HG03045 (cell line): Measurements from ENCODE around the gene ENDOV.

Source experiments
- ATAC-seq: cut with Tn5 transposase; IDR thresholded peaks from one replicate; pipeline ENCODE4 v1.9.1; 2021; ENCODE audit warnings: mild to moderate bottlenecking, moderate library complexity; ENCODE audit not compliant: unreplicated experiment

Gene ENDOV

DNA sequence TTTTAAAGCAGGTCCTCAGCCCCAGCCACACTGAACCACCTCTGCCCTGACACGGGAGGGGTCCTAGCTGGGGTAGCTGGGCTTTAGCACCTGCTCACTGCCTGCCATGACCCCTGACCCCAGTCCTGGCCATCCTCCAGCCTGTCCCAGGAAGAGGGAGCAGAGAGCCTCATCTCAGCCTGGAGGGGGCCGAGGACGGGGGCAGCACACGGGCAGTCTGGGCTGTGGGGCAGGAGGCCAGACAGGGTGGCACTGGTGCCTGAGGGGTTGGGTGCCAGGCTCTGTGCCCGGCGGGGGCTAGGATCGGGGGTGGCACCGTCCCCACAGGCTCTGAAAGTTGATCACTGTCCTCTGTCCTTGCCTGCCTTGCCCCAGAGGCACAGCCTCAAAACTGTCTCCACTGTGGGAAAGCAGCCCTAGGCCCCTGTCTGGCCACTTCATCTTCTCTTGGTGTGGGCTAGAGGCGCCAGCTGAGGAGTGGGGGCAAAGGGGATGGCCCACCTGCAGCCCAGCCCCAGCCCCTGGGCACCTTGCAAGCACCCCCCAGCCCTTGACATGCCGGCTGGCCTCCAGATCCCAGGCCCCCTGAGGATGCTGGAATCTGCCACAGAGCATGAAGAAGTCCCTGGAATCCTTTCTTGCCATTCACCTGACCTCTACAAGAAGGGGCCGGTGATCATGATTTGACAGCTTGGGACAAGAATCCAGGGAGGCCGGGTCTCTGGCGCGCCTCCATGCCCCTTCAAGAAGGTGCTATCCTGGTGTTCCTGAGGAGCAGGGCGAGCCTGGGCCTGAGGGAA lies 15.7 kb downstream of the ENDOV start:
- ATAC-seq: no peak

DNA sequence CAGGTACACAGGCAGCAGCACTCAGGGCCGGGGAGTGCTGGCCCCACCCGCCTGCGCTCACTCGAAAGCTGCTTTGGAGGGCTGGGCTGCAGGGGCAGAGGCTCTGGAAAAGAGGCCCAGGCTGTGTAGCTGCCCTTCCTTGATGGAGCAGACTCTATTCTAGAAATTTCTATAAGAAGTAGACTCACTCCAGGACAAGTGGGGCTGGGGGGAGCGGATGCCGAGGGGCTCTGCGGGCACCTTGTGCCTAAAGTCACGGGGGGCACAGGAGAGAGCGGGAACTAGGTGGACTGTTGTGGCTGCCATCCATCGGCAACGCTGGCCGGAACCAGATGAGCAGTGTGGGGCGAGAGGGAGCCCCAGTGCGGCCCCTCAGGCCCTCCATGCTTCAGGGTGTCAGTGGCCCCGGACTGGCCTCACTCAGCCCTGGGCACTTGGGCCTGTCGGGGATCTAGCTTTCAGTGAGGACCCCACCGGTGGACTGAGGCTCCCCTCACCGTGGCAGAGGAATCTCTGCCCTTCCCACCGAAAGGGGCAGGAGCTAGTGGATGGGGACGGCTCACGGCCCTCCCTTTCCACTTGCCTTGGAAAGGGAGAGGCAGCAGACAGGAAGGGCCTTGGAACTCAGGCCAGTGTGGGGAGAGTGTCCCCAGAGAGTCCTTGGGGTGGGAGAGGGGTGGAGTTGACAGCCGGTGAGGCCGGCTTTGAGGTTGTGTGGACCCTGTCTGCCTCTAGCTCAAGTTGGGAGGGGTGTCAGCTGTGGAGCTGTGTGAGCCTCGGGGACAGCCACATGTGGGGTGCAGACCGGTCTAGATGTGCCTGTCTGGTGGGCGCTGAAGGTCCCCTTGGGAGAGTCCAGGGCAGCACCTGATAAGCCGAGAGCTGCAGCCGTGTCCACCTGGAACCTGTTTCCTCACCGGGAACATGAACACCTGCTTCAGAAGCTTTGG lies 16.6 kb downstream of the ENDOV start:
- no peak for ATAC-seq

DNA sequence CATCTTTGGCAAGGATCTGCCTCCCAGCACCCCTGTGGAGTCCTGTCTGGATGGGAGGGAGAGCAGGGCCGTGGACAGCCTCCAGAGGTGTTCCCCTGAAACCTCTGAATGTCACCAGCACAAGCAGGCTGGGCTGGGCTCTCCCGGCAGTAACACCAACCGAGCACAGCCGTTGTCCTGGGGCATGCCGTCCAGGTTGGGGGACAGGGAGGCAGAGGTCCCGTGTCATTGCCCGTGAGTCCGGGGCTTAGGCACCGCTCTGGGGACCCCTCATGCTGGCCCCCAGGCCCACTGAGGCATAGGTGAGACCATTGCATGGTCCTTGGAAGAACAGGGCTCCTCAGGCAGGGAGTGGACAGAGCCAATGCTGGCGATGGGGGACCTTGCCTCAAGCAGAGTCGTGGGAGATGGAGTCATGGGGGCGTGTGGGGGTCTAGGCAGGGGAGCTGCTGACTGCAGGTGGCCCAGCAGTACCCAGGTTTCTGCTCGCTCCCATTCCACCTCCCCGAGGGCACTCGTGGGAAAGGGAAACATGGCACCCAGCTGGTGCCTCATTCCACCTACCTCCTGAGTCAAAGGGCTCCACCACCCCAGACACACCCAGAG lies 17.5 kb downstream of the ENDOV start:
- ATAC-seq: no peak

DNA sequence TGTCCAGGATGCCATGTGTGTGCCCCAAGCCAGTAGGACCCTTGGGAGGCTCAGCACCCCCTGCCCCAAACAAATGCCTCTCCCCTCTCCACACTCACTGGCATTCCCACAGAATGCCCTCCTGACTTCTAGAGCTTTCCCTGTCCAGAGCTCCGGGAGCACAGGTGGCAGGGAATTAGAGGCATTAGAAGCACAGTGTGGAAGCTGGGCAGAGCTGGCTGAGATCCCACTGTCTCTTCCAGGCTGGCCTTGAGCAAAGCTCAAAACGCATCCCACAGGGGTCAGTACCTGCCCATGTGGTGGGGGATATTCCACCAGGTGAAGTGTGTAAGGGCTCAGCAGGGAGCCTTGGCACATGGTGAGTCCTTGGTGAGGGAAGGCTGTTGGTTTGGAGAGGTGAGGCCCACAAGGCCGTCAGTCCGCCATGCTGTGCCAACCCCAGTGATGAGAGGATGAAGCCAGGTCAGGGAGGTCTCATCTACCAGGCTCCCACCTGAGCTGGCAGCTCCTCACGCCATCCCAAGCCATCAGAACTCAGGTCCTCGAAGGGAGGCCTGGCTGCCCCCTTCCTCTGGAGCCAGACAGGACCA lies 18.1 kb downstream of the ENDOV start:
- no peak for ATAC-seq

DNA sequence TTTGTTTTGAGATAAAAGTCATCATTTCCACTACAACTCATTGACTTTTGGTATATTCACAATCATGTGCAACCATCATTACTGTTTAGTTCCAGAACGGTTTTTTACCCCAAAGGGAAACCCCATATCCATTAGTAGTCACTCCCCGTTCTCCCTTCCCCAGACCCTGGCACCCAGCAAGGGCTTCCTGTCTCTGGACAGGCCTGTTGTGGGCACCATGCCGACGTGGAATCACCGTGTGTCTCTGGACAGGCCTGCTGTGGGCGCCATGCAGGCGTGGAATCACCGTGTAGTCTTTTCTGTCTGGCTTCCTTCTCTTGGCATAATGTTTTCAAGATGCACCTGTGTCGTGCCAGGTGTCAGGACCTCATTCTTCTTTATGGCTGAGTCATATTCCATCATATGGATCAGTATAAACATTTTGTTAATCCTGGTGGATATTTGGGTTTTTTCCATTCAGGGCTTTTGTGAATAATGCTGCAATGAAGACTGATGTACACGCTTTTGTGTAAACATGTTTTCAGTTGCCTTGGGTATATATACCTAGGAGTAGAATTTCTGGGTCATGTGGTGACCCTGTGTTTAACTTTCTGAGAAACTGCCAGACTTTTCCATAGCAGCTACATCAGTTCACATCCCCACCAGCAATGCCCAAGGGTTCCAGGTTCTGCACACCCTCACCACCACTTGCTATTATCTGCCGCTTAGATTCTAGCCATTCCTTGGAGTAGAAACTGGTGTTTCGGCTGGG lies 19.1 kb downstream of the ENDOV start:
- ATAC-seq: no peak

DNA sequence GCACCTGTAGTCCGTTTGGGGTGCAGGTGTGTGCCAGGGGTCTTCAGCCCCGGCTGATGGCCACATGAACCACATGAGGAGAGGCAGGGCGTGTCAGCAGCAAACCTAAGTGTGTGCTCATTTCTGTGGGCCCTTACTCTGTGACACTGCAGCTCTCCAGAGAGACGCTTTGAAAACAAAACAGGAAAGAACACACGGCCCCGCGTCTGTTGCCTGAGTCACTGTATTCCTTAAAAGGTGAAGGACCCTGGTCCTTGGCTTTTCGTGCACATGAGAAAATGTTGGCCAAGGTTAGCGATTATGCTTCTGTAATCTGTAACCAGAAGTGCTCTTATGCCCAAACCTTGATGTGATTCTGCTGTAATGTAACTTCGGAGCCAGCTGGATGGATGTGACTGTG lies 22.6 kb downstream of the ENDOV start:
- ATAC-seq: no peak

DNA sequence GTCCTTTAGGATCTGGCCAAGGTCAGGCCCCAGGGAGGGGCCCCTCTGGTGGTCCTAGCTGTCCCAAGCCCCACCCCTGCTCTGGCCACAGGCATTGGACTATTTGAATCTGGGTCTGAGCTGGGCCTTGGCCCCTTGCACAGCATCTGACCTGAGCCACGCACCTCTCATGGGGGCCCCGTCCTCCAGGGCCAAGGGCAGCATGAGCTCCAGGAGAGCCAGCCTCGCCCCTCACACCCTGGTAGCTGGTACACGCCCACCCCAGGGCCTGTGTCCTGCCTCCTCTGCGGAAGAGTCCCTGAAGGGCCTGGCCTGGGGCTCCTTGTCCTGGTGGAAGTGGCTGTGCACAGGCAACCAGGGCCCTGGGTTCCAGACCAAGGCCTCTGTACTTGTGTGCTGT lies 23.8 kb downstream of the ENDOV start:
- ATAC-seq: no peak

DNA sequence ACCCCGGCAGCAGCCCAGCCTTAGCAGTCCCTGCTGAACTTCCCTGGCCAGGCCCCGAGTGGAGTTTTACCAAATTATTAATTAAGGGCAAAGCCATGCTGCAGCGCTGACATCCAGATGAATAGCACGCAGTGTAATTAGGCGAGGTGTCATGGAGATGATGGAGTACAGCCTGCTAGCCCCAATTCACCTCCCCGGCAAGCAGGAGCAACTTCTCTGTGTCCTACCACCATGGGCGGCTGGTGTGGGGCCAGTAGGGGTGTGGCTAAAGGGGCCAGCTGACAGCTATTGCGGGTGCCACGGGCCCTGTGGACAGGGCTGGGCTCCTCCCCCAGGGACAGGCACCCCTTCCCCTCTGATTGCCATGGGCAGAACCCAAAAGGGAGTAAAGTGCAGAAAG lies 24.5 kb downstream of the ENDOV start:
- no peak for ATAC-seq

DNA sequence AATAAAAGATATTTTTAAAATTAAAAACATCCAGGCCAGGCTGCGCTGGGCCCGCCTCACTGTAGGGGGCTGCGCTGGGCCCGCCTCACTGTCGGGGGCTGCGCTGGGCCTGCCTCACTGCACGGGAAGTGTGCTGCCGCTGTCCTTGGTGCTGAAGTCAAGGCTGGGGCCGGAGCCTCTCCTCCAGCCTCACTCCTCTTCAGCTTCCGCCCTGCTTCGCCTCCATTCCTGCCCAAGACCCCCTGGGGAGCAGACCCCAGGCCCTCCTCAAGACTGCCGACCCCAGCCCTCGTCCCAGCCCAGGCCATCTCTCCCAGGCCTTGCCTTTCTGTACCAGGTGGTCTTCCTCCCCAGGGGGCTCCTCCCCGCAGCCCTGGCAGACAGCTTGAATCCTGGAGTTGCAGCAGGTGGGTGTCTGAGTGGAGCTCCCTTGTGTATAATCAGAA lies 26.2 kb downstream of the ENDOV start:
- ATAC-seq: no peak

DNA sequence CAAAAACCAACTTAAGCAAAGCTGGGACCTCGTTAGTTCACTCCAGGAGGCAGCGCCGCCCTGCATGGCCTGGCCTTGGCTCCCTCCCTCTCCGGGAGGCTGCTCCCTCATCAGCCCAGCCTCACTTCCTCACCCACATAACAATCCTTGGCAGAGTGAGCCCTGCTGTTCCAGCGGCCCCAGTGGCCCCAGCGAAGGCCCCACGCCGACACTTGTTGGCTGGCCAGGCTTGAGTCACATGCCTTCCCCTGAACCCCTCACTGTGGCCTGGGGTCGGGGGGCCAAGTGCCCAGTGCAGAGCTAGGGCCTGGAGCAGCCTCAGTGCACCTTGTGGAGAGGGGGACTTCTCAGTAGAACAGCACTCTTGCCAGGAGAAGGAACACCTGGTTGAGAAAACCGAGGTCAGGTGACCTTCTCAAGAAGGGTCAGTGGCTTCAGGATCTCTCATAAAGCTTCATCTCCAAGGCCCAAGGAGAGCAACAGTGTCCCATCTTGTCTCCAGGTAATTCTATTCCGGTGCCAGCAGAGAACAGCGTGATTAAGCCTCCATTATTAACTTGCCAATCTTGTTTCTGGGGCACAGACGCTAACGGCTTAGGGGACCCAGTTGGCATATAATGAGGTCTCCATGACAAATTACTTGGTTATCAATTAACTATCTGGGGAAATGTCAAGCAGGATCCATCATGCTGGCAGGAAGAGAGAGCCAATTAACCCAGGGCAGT lies 26.8 kb downstream of the ENDOV start:
- ATAC-seq: no peak

DNA sequence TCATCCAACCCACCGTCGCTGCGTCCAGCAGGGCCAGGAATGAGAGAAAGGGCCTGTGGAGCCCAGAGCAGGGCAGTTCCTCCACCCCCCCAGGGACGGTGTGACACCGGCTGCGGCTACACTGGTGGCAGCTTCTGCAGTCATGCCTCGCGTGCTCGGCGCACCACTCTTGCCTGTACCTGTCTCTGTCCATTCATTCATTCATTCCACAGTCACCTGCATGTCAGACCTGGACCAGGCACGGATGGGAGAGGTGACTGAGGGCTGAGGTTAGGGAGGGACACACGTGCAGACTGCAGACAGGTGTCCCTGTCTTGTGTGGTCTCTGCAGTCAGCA lies 27.3 kb downstream of the ENDOV start:
- no peak for ATAC-seq

DNA sequence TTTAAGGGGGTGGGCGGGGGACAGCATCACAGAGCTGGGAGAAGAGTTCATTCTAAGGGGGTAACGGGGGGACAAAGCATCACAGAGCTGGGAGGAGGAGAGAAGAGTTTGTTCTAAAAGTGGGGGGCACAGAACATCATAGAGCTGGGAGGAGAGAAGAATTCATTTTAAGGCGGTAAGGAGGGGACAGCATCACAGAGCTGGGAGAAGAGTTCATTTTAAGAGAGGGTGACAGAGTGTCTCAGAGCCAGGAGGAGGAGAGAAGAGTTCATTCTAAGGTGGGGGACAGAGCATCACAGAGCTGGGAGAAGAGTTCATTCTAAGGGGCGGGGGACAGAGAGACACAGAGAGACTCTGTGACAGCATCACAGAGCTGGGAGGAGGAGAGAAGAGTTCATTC lies 27.8 kb downstream of the ENDOV start:
- no peak for ATAC-seq

DNA sequence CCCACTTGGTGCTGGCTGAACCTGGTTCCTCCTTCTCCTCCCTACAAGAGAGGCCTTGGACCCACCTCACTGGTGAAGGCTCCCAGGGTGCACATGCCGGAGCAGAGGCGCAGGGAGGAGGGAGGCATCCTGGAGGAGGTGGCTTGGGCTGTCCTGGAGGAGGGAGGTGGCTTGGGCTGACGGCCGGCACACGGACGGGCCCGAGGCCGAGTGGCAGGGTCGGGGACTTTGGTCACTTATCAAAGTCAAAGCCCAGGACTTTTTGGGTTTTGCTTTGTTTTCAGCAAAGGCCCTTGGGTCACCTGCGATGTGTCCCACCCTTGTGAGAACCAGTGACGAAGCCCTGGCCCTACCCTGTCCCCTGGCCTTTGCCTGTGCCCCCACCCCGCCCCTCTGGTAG lies 28.5 kb downstream of the ENDOV start:
- no peak for ATAC-seq

DNA sequence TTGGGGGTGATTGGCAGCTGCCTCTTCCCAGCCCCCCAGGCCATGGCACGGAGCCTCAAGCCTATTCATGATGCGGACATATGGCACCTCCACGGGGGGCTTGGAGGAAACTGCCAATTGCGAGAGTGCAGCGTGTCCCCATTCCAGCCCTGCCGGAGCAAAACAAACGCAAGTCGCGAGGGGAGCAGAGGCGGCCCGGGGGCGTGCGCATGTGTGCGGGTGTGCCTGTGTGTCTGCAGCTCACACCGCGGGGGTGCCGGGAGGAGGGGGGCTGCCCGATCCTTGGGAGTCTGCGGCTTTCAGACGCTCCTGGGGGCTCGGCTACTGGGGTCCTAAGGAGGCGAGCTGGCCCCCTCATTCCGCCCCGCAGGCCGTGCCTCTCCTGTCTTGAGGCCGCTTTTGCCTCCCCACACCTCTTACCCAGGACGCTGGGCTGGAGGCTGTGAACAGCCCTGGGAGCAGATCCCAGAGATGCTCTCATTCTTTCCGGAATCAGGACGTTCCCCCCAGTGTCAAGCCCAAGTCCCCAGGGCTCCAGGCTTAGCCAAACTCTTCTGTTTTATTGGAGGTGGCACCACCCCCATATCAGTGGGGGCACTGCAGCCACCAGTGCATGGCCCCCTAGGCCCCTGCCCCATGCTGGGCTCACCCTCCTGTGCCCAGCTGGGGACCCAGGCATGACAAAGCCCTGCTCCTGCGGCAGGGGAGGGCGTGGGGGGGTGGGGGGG lies 29.1 kb downstream of the ENDOV start:
- ATAC-seq: no peak

DNA sequence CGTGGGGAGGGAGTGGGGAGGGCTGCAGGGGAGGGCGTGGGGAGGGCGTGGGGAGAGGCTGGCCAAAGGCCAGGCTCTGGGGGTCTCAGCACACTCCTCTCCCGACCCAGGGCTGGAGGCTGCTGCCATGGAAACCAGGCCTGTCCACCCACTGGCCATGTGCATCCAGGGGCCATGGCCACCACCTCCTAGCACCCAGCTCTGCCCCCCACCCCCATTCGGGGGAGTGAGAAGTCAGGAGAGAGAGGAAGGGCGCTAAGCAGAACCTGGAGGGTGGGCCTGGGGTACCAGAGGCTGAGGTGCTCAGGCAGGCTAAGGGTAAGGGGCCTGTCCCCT lies 29.6 kb downstream of the ENDOV start:
- ATAC-seq: no peak

DNA sequence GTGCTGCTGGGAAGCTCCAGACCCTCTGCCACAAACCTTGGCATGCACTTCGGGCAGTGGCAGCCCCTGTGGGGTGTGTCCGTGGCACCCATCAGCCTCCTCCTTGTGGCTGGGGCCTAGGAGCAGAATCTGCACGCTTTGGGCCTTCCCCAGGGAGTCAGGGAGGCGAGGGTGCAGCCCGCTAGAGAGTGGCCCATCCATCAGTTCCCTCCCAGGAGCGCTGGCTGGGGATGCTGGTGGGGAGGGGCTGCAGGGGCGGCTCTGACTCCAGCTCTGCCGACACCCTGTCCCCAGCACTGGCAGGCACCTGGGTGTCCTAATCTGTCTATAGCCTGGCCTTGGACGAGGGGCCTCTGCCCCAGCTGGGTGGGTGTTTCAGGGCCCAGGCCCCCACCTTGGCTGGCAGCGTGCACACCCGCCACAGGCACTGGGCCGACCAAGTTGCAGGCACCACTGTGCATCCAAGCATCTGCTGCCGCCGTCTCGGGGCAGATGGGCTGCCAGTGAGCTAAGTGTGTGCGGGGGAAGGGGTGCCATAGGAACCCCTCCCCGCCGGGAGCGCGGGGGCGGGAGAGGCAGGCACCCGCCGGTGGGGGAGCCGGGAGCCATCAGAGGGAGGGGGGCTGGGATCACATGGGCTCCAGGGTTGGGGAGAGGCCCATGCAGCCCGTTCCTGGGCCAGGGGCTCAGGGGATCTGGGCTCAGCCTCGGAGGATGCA lies 30.2 kb downstream of the ENDOV start:
- no peak for ATAC-seq

DNA sequence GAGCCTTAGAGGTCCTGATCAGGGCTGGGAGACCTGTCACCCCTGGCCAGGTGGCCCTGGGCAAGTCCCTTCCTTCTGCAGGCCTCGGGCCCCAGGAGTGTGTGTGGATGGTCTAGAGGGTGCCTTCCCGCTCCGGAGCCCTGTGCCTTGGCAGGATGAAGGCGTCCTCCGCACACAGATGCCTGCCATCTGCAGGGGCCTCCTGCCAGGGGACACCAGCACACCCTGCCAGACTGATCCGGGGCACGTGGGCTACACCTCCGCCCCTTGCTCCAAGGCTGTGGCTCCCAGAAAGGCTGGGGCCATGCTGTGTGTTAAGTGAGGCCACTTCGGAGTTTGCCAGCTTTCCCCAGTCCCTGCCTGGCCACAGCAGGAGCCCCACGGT lies 30.8 kb downstream of the ENDOV start:
- ATAC-seq: no peak

DNA sequence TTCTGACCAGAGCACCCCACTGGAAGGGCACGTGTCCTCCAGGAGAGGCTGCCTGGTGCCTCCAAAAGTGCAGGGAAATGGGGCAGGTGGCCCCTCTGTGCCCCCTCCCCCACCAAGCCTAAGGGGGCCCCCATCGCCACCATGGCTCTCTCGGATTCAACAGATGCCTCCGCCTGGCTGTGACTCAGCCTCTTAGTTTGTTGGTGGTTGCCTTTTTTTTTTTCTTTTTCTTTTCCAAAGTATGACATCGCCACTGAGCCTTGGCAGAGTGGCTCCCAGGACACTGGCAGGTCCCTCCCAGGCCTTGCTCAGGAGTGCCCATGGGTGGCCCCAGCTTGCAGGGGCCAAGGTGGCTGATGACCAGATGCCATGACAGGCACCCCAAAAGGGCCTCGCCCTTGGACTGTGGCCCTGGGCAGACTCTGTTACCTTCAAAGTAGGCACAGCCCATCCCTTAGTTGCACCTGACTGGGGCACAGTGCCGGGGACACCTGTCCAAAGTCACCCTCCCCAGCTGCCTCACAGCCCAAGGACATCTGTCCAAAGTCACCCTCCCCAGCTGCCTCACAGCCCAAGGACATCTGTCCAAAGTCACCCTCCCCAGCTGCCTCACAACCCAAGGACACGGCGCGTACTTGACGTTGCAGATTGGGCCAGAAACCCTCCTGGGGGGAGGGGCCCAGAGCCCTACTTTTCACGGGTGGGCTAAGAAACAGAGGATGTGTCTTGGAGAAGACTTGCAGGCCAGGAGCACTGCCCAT lies 31.9 kb downstream of the ENDOV start:
- no peak for ATAC-seq
